H1 (cell line): ENCODE measurements around the gene LMAN2. TPM values are rescaled to one million over a fixed set of nuclear protein-coding genes. Genes with fewer than 3 reads are reported as not detected.

Experiments used
- CTCF ChIA-PET: fragments of 300-600 bp; sonication (Branson Sonifier 250); formaldehyde crosslinking; loops from one replicate; lab custom pipeline; 2021; ENCODE audit not compliant: partially characterized antibody; lab: Charles Lee
- POLR2A ChIA-PET: fragments of 300-600 bp; sonication (Branson Sonifier 250); formaldehyde crosslinking; loops from one replicate; lab custom pipeline; 2021; ENCODE audit warnings: inconsistent platforms; ENCODE audit not compliant: partially characterized antibody; lab: Charles Lee
- DNase-seq, 2 experiments: peaks; one replicate each; pipeline versions ENCODE4 v3.0.0 to v3.0.0-alpha.2; 2010 to 2022; ENCODE audit warnings: low spot score in 2 of 2, low read depth in 1 of 2, mixed read lengths in 1 of 2
- FAIRE-seq: peaks from 2 replicates; lab custom pipeline; 2011; peaks lifted over from hg19 to GRCh38; lab: Jason Lieb, UNC
- H2AFZ ChIP-seq: 2 replicates; pipeline ENCODE4 v1.8.1; 2012; ENCODE audit warnings: low read length, inconsistent platforms
- H2AK5ac ChIP-seq: 2 replicates; pipeline ENCODE4 v1.6.1; 2013; ENCODE audit warnings: low read depth, low read length
- H2BK120ac ChIP-seq: replicated peaks from 2 replicates; pipeline ENCODE3; 2013; ENCODE audit warnings: low read depth, low read length, inconsistent platforms
- H2BK12ac ChIP-seq: 2 replicates; pipeline ENCODE4 v1.6.1; 2013; ENCODE audit warnings: low read depth, low read length
- H2BK15ac ChIP-seq: 2 replicates; pipeline ENCODE4 v1.6.1; 2013; ENCODE audit warnings: low read length
- H2BK20ac ChIP-seq: 2 replicates; pipeline ENCODE4 v1.6.1; 2013; ENCODE audit warnings: low read length
- H2BK5ac ChIP-seq: 2 replicates; pipeline ENCODE4 v1.6.1; 2013; ENCODE audit warnings: low read depth, low read length
- H3K14ac ChIP-seq: 2 replicates; pipeline ENCODE4 v1.6.1; 2013; ENCODE audit warnings: inconsistent platforms; ENCODE audit not compliant: insufficient read length
- H3K18ac ChIP-seq: 2 replicates; pipeline ENCODE4 v1.6.1; 2013; ENCODE audit warnings: low read length; ENCODE audit errors: extremely low read depth
- H3K23ac ChIP-seq: 2 replicates; pipeline ENCODE4 v1.6.1; 2013; ENCODE audit warnings: inconsistent platforms; ENCODE audit not compliant: insufficient read length
- H3K23me2 ChIP-seq: 2 replicates; pipeline ENCODE4 v1.6.1; 2013; ENCODE audit warnings: low read depth, low read length
- H3K27ac ChIP-seq: 2 replicates; pipeline ENCODE4 v1.6.1; 2011; ENCODE audit warnings: low read depth, low read length, inconsistent platforms
- H3K27me3 ChIP-seq, 4 experiments: replicated peaks in 1 of 4; 1 replicate in 1 of 4; 2 replicates in 3 of 4; pipeline versions ENCODE4 v1.6.1 to v1.8.1; 2011 to 2013; ENCODE audit warnings: low read length in 3 of 4, mild to moderate bottlenecking in 3 of 4, inconsistent platforms in 2 of 4, mixed read lengths in 2 of 4, moderate library complexity in 1 of 4; ENCODE audit not compliant: control insufficient read depth in 3 of 4, insufficient read depth in 3 of 4; ENCODE audit errors: extremely low read depth in 1 of 4
- H3K36me3 ChIP-seq, 4 experiments: 2 replicates each; pipeline versions ENCODE4 v1.6.1 to v1.8.1; 2011 to 2013; ENCODE audit warnings: mild to moderate bottlenecking in 4 of 4, low read length in 3 of 4, moderate library complexity in 2 of 4, control low read depth in 1 of 4, inconsistent platforms in 1 of 4; ENCODE audit not compliant: insufficient read depth in 4 of 4, control insufficient read depth in 2 of 4
- H3K4ac ChIP-seq: replicated peaks from 2 replicates; pipeline ENCODE3; 2013; ENCODE audit warnings: low read length, low read depth, mixed read lengths, inconsistent platforms; ENCODE audit not compliant: insufficient read length
- H3K4me1 ChIP-seq, 4 experiments: replicated peaks in 1 of 4; 1 replicate in 1 of 4; 2 replicates in 3 of 4; pipeline versions ENCODE4 v1.6.1 to v1.8.1; 2011 to 2013; ENCODE audit warnings: low read length in 3 of 4, inconsistent platforms in 2 of 4, mixed read lengths in 1 of 4; ENCODE audit not compliant: insufficient read depth in 4 of 4, control insufficient read depth in 3 of 4
- H3K4me2 ChIP-seq, 2 experiments: 2 replicates each; pipeline versions ENCODE4 v1.6.1 to v1.8.1; 2011 to 2013; ENCODE audit warnings: low read depth in 2 of 2, low read length in 2 of 2, control low read depth in 1 of 2, inconsistent platforms in 1 of 2, mild to moderate bottlenecking in 1 of 2; ENCODE audit not compliant: insufficient read depth in 1 of 2
- H3K4me3 ChIP-seq, 4 experiments: fragments of 200-600, 300-600 bp in 1 of 4; sonication (generic), shearing (Covaris generic), sonication (Bioruptor Twin) in 1 of 4; 2 replicates each; pipeline versions ENCODE4 v1.5.1 to v1.8.1; 2011 to 2016; ENCODE audit warnings: low read length in 4 of 4, low read depth in 3 of 4, control low read depth in 2 of 4, inconsistent platforms in 2 of 4, mild to moderate bottlenecking in 2 of 4, mixed read lengths in 1 of 4, moderate library complexity in 1 of 4; ENCODE audit not compliant: insufficient read depth in 2 of 4; ENCODE audit errors: extremely low read depth in 1 of 4
- H3K56ac ChIP-seq: replicated peaks from 2 replicates; pipeline ENCODE3; 2013; ENCODE audit warnings: low read depth, mild to moderate bottlenecking, mixed read lengths, low read length, inconsistent platforms; ENCODE audit not compliant: insufficient read length
- H3K79me1 ChIP-seq: 2 replicates; pipeline ENCODE4 v1.6.1; 2013; ENCODE audit warnings: low read depth, low read length, control low read depth
- H3K79me2 ChIP-seq, 2 experiments: 2 replicates each; pipeline versions ENCODE4 v1.6.1 to v1.8.1; 2012 to 2013; ENCODE audit warnings: low read length in 2 of 2, mild to moderate bottlenecking in 2 of 2, inconsistent platforms in 1 of 2; ENCODE audit not compliant: insufficient read depth in 2 of 2, control insufficient read depth in 1 of 2
- H3K9ac ChIP-seq, 4 experiments: replicated peaks in 1 of 4; 1 replicate in 1 of 4; 2 replicates in 3 of 4; pipeline versions ENCODE4 v1.6.1 to v1.8.1; 2011 to 2013; ENCODE audit warnings: low read depth in 3 of 4, low read length in 3 of 4, control low read depth in 2 of 4, mild to moderate bottlenecking in 2 of 4, moderate library complexity in 2 of 4, inconsistent platforms in 1 of 4; ENCODE audit errors: extremely low read depth in 1 of 4
- H3K9me3 ChIP-seq, 2 experiments: 2 replicates each; pipeline versions ENCODE4 v1.6.1 to v1.8.1; 2012 to 2013; ENCODE audit warnings: mild to moderate bottlenecking in 2 of 2, moderate library complexity in 2 of 2, control low read depth in 1 of 2, inconsistent platforms in 1 of 2, low read depth in 1 of 2, low read length in 1 of 2, mixed read lengths in 1 of 2; ENCODE audit not compliant: insufficient read depth in 2 of 2
- H4K20me1 ChIP-seq, 2 experiments: replicated peaks in 1 of 2; 2 replicates each; pipeline versions ENCODE3 to v1.8.1; 2011 to 2013; ENCODE audit warnings: inconsistent platforms in 2 of 2, low read length in 2 of 2, mild to moderate bottlenecking in 1 of 2; ENCODE audit not compliant: insufficient read depth in 2 of 2, control insufficient read depth in 1 of 2
- H4K5ac ChIP-seq: 2 replicates; pipeline ENCODE4 v1.6.1; 2013; ENCODE audit warnings: low read length, low read depth, mixed read lengths, inconsistent platforms; ENCODE audit not compliant: insufficient read length
- H4K8ac ChIP-seq: 2 replicates; pipeline ENCODE4 v1.8.0; 2013; ENCODE audit warnings: mild to moderate bottlenecking, moderate library complexity, low read length, inconsistent platforms; ENCODE audit not compliant: insufficient read depth; ENCODE audit errors: extremely low read depth
- H4K91ac ChIP-seq: replicated peaks from 2 replicates; pipeline ENCODE3; 2013; ENCODE audit warnings: low read length, mixed read lengths, inconsistent platforms; ENCODE audit not compliant: insufficient read length
- CTCF ChIP-seq, 3 experiments: IDR thresholded peaks; 1 replicate in 2 of 3; 2 replicates in 1 of 3; pipeline versions ENCODE4 v1.5.1 to v1.6.1; 2011; ENCODE audit warnings: low read length in 3 of 3, mild to moderate bottlenecking in 3 of 3, inconsistent platforms in 2 of 3, low read depth in 1 of 3, moderate library complexity in 1 of 3; ENCODE audit not compliant: insufficient read depth in 1 of 3; ENCODE audit errors: control extremely low read depth in 1 of 3
- MAFK ChIP-seq: IDR thresholded peaks from 2 replicates; pipeline ENCODE4 v1.6.1; 2012; ENCODE audit warnings: low read depth, mild to moderate bottlenecking, improper control_type of control experiment, low read length
- WGBS, 2 experiments: shearing (Covaris generic) in 1 of 2; methylation state at CpG; one replicate each; pipeline versions ENCODE4 v1.1.6 to v1.1.7; 2013 to 2015; ENCODE audit warnings: low lambda C conversion rate in 2 of 2, mixed read lengths in 2 of 2, inconsistent platforms in 1 of 2, low coverage in 1 of 2, missing lambda C conversion rate in 1 of 2; ENCODE audit not compliant: insufficient replicate concordance in 2 of 2, insufficient coverage in 1 of 2, insufficient read length in 1 of 2; ENCODE audit errors: extremely low coverage in 1 of 2, missing lambda C conversion rate in 1 of 2; 5-methylcytosine and 5-hydroxymethylcytosine counted together
- polyA plus RNA-seq, 7 experiments: library from polyadenylated mRNA; depleted of rRNA in 3 of 7; stranded (reverse) in 5 of 7; unstranded in 2 of 7; fragments of >200 nt in 5 of 7; fragments of 200-250 nt in 2 of 7; gene quantifications; 1 replicate in 5 of 7; 2 replicates in 1 of 7; 4 replicates in 1 of 7; pipeline versions ENCODE4 v1.2.1 to v1.2.3, GENCODE V29; 2011 to 2013; ENCODE audit warnings: missing spikeins in 2 of 7, mixed read lengths in 2 of 7
- total RNA-seq: library from RNA; stranded (reverse); fragmentation: NEBNext Ultra II Directional; extraction: Animal tissue kit (Norgen Biotek cat#: 25700); gene quantifications from 2 replicates; pipeline ENCODE4 v1.2.1, GENCODE V29; 2021

Gene LMAN2
- total and polyA plus RNA-seq, 2 of the 8 experiments (the other 6 are each of a cell fraction or from before 2014, with no cell fraction given) = 116 to 225 TPM

GRCh38 chr5:177296581-177296980, 54.9 kb downstream of the LMAN2 start:
- H2BK20ac ChIP-seq = no peak overlapping the region
- H3K4ac ChIP-seq = no peak overlapping the region
- peaks cover 10 to 19% of the 10 kb centered on the region in 2 experiments for H4K20me1 ChIP-seq
- H2BK5ac ChIP-seq = no peak overlapping the region
- peaks cover 36 to 57% (median 44%) of the 10 kb centered on the region in 4 experiments for H3K36me3 ChIP-seq
- H3K9me3 ChIP-seq = no peaks in the 10 kb centered on the region
- H3K56ac ChIP-seq = no peak overlapping the region
- H4K91ac ChIP-seq = no peak overlapping the region
- H3K27ac ChIP-seq = no peak overlapping the region
- CTCF ChIA-PET = interaction anchor here (0.7 to 6.5 kb wide), 3 partner anchors 13 to 184 kb away, joined by 4 to 37 read pairs (median 4); no protein-coding TSS in a partner anchor
- peaks cover 5% of the 10 kb centered on the region; the same call in 1 of the 2 replicates for H3K79me1 ChIP-seq
- no peak overlapping the region; a peak in 1 of 7 replicates for H3K9ac ChIP-seq
- no peak overlapping the region for H3K23ac ChIP-seq
- WGBS, 2 experiments = 86% methylated on average over 4 of the region's 4 CpGs; no CpG with 5 or more reads in 1 of the 2 experiments
- no peak overlapping the region for H2AK5ac ChIP-seq
- H2BK12ac ChIP-seq = no peak overlapping the region
- H3K79me2 ChIP-seq = no peaks in the 10 kb centered on the region; a peak in 1 of 4 replicates
- no peaks in the 10 kb centered on the region for H3K23me2 ChIP-seq
- no peaks in the 10 kb centered on the region for H3K27me3 ChIP-seq
- no peak overlapping the region for H3K4me2 ChIP-seq
- DNase-seq = no peak
- no peak for FAIRE-seq
- H3K14ac ChIP-seq = no peak overlapping the region
- no peak overlapping the region for H4K5ac ChIP-seq
- H3K18ac ChIP-seq = no peak overlapping the region
- POLR2A ChIA-PET = interaction anchor here (1.1 to 12.1 kb wide), 3 partner anchors 9 to 161 kb away, joined by 4 to 111 read pairs (median 8); partner anchors contain the start of gene NSD1
- H2BK120ac ChIP-seq = no peak overlapping the region
- H2AFZ ChIP-seq = no peak overlapping the region
- H3K4me1 ChIP-seq = peaks cover 0 to 5% (median 2%) of the 10 kb centered on the region in 4 experiments; a peak in 5 of 7 replicates
- no peak overlapping the region for H3K4me3 ChIP-seq
- H4K8ac ChIP-seq = no peak overlapping the region
- TF ChIP-seq CTCF (IDR thresholded peaks at IDR 0.05; ENCODE audit: control extremely low read depth in 1 of 3, insufficient read depth in 1 of 3, low read depth in 1 of 3, low read length in 3 of 3) (no peak), MAFK (no peak)
- H2BK15ac ChIP-seq = no peak overlapping the region
